MM.1S (cell line): ENCODE data around the gene TGFBR3.

ENCODE experiments used
- DNase-seq: peaks from one replicate; pipeline ENCODE4 v3.0.0-alpha.2; 2015
- H2AFZ ChIP-seq: fragments of 300-600 bp; sonication (generic); 2 replicates; pipeline ENCODE4 v1.6.0; 2016; ENCODE audit warnings: antibody characterized with exemption, low read length
- H3F3A ChIP-seq: fragments of 300-600 bp; sonication (generic); 2 replicates; pipeline ENCODE4 v1.6.1; 2016; ENCODE audit warnings: mild to moderate bottlenecking, antibody characterized with exemption, low read length, moderate library complexity, mixed read lengths; ENCODE audit not compliant: insufficient read depth
- H3K27ac ChIP-seq: fragments of 300-600 bp; sonication (generic); 2 replicates; pipeline ENCODE4 v1.5.1; 2016; ENCODE audit warnings: mild to moderate bottlenecking, low read length
- H3K27me3 ChIP-seq: fragments of 300-600 bp; sonication (generic); replicated peaks from 2 replicates; pipeline ENCODE4 v1.6.0; 2016; ENCODE audit warnings: low read length; ENCODE audit not compliant: insufficient read depth
- H3K36me3 ChIP-seq: fragments of 300-600 bp; sonication (generic); replicated peaks from 2 replicates; pipeline ENCODE4 v1.6.1; 2016; ENCODE audit warnings: mild to moderate bottlenecking, low read length, mixed read lengths; ENCODE audit not compliant: insufficient read depth
- H3K4me1 ChIP-seq: fragments of 300-600 bp; sonication (generic); 2 replicates; pipeline ENCODE4 v1.6.1; 2016; ENCODE audit warnings: low read length, mixed read lengths
- H3K4me2 ChIP-seq: fragments of 300-600 bp; sonication (generic); 2 replicates; pipeline ENCODE4 v1.6.0; 2016; ENCODE audit warnings: low read depth, low read length
- H3K4me3 ChIP-seq: fragments of 300-600 bp; sonication (generic); 2 replicates; pipeline ENCODE4 v1.5.1; 2016; ENCODE audit warnings: low read length, mixed read lengths
- H3K79me2 ChIP-seq: fragments of 300-600 bp; sonication (generic); 2 replicates; pipeline ENCODE4 v1.6.1; 2016; ENCODE audit warnings: mixed run types, low read length, mixed read lengths
- H3K9ac ChIP-seq: fragments of 300-600 bp; sonication (generic); 2 replicates; pipeline ENCODE4 v1.6.1; 2016; ENCODE audit warnings: low read length, mixed read lengths
- H3K9me2 ChIP-seq: fragments of 300-600 bp; sonication (generic); replicated peaks from 2 replicates; pipeline ENCODE4 v1.6.1; 2016; ENCODE audit warnings: mild to moderate bottlenecking, low read length, mixed read lengths; ENCODE audit not compliant: insufficient read depth
- H3K9me3 ChIP-seq: fragments of 300-600 bp; sonication (generic); replicated peaks from 2 replicates; pipeline ENCODE4 v1.6.1; 2016; ENCODE audit warnings: mild to moderate bottlenecking, low read length, mixed read lengths; ENCODE audit not compliant: insufficient read depth
- H4K20me1 ChIP-seq: fragments of 300-600 bp; sonication (generic); 2 replicates; pipeline ENCODE4 v1.6.1; 2016; ENCODE audit warnings: mild to moderate bottlenecking, low read length, moderate library complexity, mixed read lengths; ENCODE audit not compliant: insufficient read depth
- EZH2 ChIP-seq: fragments of 300-600 bp; sonication (generic); optimal IDR thresholded peaks from 2 replicates; pipeline ENCODE3; 2017; ENCODE audit warnings: low read depth, mild to moderate bottlenecking, antibody characterized with exemption, low read length, mixed read lengths
- EZH2phosphoT487 ChIP-seq: fragments of 300-600 bp; sonication (generic); IDR thresholded peaks from 2 replicates; pipeline ENCODE4 v1.6.1; 2018; ENCODE audit warnings: antibody characterized with exemption, low read length
- TF ChIP-seq, protein P1 (sequence below): fragments of 300-600 bp; sonication (generic); IDR thresholded peaks from 2 replicates; pipeline ENCODE4 v1.5.1; 2016; ENCODE audit warnings: antibody characterized with exemption, low read length, mixed read lengths

Gene TGFBR3

GRCh38 chr1:91768786-91769725 is 116.9 kb downstream of the TGFBR3 start:
- Histone ChIP-seq H3K9me2 (no peaks in the 10 kb centered on the region), H3K4me1 (no peaks in the 10 kb centered on the region), H3K9me3 (no peaks in the 10 kb centered on the region), H3K27me3 (no peaks in the 10 kb centered on the region), H2AFZ (no peak overlapping the region), H3K9ac (no peak overlapping the region), H3F3A (no peaks in the 10 kb centered on the region), H3K4me3 (no peak overlapping the region), H3K79me2 (no peaks in the 10 kb centered on the region), H3K36me3 (no peaks in the 10 kb centered on the region), H4K20me1 (no peaks in the 10 kb centered on the region), H3K27ac (no peak overlapping the region), H3K4me2 (no peak overlapping the region)
- no peak for TF ChIP-seq EZH2
- TF ChIP-seq EZH2phosphoT487: no peak
- TF ChIP-seq, protein P1, sequence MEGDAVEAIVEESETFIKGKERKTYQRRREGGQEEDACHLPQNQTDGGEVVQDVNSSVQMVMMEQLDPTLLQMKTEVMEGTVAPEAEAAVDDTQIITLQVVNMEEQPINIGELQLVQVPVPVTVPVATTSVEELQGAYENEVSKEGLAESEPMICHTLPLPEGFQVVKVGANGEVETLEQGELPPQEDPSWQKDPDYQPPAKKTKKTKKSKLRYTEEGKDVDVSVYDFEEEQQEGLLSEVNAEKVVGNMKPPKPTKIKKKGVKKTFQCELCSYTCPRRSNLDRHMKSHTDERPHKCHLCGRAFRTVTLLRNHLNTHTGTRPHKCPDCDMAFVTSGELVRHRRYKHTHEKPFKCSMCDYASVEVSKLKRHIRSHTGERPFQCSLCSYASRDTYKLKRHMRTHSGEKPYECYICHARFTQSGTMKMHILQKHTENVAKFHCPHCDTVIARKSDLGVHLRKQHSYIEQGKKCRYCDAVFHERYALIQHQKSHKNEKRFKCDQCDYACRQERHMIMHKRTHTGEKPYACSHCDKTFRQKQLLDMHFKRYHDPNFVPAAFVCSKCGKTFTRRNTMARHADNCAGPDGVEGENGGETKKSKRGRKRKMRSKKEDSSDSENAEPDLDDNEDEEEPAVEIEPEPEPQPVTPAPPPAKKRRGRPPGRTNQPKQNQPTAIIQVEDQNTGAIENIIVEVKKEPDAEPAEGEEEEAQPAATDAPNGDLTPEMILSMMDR: no peak
- no peak for DNase-seq

DNA sequence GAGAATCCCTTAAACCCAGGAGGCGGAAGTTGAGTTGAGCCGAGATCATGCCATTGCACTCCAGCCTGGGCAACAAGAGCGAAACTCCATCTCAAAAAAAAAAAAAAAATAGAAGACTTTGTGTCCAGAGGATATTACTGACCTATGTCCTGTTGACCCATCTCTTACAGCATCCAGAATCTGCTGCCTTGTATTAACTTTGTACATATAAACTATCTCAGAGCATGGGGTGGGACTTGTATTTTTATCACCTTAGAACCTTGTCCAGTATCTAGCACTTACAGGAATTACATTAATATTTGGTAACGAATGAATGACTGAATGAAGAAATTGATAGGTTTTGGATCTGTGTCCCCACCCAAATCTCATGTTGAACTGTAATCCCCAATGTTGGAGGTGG is 117.8 kb downstream of the TGFBR3 start:
- Histone ChIP-seq H3K36me3 (no peaks in the 10 kb centered on the region), H4K20me1 (no peaks in the 10 kb centered on the region), H3K4me2 (no peak overlapping the region), H3K27me3 (no peaks in the 10 kb centered on the region), H3K9me3 (no peaks in the 10 kb centered on the region), H3F3A (no peaks in the 10 kb centered on the region), H3K9me2 (no peaks in the 10 kb centered on the region), H3K4me1 (no peaks in the 10 kb centered on the region), H3K27ac (no peak overlapping the region), H3K9ac (no peak overlapping the region), H3K79me2 (no peaks in the 10 kb centered on the region), H2AFZ (no peak overlapping the region), H3K4me3 (no peak overlapping the region)
- DNase-seq: no peak
- TF ChIP-seq, protein P1: no peak
- TF ChIP-seq EZH2phosphoT487: no peak
- no peak for TF ChIP-seq EZH2

DNA sequence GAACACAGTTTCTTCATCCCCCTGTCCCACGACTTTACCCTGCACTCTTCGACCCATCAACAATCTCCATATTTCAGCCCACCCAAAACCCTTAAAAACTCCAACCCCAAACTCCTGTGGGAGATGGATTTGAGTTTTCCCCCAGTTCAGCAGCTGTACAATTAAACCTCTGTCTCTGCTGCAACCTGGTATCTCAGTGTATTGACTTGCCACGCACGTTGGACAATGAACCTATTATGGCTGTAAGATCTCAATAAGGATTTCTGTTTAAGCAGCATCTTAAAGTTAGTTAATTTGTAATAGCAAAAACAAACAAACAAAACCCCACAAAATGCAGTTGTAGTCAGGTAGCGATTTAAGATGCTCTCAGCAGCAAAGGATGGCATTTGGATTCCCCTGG is 119.1 kb downstream of the TGFBR3 start:
- Histone ChIP-seq H3F3A (no peaks in the 10 kb centered on the region), H4K20me1 (no peaks in the 10 kb centered on the region), H2AFZ (no peak overlapping the region), H3K4me2 (no peak overlapping the region), H3K9ac (no peak overlapping the region), H3K9me2 (no peaks in the 10 kb centered on the region), H3K27ac (no peak overlapping the region), H3K36me3 (no peaks in the 10 kb centered on the region), H3K9me3 (no peaks in the 10 kb centered on the region), H3K4me1 (no peaks in the 10 kb centered on the region), H3K27me3 (no peaks in the 10 kb centered on the region), H3K79me2 (no peaks in the 10 kb centered on the region), H3K4me3 (no peak overlapping the region)
- TF ChIP-seq EZH2 (no peak), EZH2phosphoT487 (no peak)
- TF ChIP-seq, protein P1: no peak
- no peak for DNase-seq
